ENCODE data around the gene INO80E.
A peak's percentile ranks its signal among the peaks of the same experiment; 100 is the strongest.
"Not testable (repeated sequence)": the region's sequence is repeated elsewhere in the genome, so short reads cannot be mapped to it uniquely, and the experiment has no call there.

The INO80E gene

DNA sequence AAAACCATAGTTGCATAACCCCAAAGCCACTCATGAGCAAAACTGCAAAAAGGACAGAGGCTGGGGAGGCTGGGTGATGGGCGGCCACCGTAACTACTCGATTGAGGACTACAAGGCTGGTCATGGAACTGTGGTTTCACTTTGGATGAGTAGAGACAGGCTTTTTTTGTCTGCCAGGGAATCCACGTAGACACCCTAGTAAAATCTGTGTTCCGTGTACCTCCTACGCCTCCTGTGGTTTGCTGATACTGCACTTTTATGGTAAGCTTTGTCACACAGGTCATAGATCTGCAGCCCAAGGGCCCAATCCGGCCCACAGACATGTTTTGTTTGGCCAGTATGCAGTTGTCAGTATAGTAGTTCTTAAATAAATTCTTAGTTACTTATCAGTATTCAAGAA, 37.2 kb downstream of the INO80E start:
- DNase-seq: no peak

- DNase-seq: no peak
Measured at GRCh38 chr16:30040221-30040620, 44.2 kb downstream of the INO80E start.

GRCh38 chr16:30040690-30041089, 44.6 kb downstream of the INO80E start:
- not testable (repeated sequence) for DNase-seq

DNA sequence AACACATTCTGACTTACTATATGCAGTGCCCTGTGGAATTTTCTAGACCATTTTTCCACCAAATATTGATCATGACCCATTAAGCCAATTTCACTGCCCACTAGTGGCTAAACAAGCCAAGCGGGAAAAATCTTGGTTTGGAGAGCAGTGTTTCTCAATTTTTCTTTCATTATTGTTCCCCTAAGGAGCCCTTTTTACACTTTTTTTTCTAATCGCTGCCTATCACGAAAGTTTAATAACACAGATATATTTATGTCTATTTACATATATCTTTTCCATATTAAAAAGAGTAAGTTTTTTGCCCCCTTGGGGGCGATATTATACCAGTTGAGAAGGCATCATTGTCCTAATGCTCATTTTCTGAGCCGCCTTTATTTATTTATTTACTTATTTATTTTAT, 45.8 kb downstream of the INO80E start:
- DNase-seq: no peak

- DNase-seq: no peak
Measured at GRCh38 chr16:30046178-30046577, 50.1 kb downstream of the INO80E start.

DNA sequence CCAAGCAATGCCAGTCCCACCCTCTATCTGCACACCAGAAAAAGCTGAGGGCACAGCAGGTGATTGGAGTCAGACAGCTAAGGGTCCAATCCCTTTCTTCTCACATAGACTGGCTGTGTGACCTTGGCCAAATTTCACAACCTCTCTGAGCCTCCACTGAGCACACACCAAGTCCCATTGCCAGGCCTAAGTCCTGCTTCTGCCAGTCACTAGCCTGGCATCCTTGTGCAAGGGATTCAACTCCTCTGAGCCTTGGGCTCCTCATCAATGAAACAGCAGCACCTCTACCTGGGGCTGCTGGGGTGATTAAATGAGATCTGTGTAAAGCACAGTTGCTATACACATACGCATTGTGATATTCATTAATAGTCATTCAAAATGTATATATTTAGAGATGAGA, 50.5 kb downstream of the INO80E start:
- DNase-seq: no peak

DNA sequence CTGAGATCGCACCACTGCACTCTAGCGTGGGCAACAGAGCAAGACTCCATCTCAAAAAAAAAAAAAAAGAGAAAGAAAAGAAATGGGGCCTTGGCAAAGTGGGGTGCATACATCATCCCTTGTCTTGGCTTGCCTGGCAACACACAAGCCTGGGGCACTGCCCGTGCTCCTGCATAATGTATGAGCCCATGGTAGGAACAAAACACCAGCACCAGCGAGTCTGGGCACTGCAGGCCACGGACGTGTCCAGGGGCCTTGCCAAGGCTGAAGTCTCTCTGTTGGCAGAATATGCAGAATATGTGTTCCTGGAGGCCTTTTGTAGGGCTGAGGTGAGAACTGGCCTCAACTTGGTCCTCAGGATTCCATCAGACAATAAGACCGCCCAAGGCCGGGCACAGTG, 53.8 kb downstream of the INO80E start:
- no peak for DNase-seq

- no peak for DNase-seq
Measured at GRCh38 chr16:30051518-30051917, 55.5 kb downstream of the INO80E start.

DNA sequence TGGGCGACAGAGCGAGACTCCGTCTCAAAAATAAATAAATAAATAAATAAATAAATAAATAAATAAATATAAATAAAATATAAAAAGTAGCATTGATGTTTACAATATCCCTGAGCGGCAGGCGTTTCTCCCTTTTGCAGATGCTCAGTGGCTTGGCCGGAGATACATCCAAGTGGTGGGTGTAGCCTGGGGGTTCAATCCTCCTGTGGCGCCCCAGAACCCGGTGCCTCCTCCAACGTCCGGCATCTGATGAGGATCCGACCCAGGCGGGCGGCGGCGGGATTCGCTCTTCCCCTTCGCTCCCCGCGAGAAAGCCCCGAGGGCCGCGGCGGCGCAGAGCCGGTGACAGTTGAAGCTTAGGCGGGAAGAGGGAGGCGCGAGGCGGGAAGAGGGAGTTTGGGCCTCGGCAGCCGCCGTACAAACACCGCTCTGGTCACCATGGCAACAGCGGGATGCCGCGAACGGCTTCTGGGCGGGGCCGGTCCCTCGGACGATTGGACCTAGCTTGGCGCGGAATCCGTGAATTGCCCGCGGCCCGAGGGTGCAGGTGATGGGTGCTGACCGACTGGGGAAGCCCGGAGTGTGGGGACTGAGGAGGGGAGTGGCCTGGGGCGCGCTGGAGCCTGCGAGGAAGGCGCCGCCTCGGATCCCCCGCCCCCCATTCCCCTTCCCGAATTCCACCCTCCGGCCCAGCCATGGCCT, 56.8 kb downstream of the INO80E start:
- peak; percentile 94 for DNase-seq

GRCh38 chr16:30053376-30054015, 57.5 kb downstream of the INO80E start:
- DNase-seq: no peak

GRCh38 chr16:30054451-30054850, 58.4 kb downstream of the INO80E start:
- no peak for DNase-seq

DNA sequence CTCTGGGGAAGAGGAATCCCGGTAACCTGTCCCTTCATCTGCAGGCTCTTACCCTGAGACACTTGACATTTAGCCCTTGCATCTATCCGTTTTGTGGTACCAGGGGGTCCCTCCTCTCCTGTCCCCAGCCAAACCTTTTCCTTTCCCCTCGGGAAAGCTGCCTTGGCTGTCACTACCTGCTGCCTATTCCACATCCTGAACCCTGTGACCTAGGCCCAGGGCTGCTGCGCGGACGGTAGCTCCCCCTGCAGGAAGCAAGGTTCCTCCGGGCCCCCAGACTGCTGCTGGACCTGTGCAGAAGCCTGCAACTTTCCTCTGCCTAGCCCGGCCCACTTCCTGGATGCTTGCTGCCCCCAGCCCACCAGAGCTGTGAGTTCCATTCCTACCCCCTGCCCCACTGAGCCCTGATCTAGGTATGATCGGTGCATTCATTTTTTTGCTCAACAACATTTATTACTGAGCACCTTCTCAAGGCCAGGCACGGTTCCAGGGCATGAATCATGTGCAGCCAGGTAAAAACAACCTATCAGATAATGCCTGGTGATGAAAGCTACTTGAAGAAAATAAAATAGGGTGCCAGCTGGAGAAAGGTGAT, 59.0 kb downstream of the INO80E start:
- DNase-seq: peak; percentile 48
